GM18870 (cell line): ENCODE data around the gene ZDHHC11B.
"Not testable (repeated sequence)": the region's sequence is repeated elsewhere in the genome, so short reads cannot be mapped to it uniquely, and the experiment has no call there.

Experiments
- ATAC-seq: cut with Tn5 transposase; IDR thresholded peaks from one replicate; pipeline ENCODE4 v1.9.1; 2021; ENCODE audit warnings: moderate library complexity; ENCODE audit not compliant: unreplicated experiment

ZDHHC11B gene

DNA sequence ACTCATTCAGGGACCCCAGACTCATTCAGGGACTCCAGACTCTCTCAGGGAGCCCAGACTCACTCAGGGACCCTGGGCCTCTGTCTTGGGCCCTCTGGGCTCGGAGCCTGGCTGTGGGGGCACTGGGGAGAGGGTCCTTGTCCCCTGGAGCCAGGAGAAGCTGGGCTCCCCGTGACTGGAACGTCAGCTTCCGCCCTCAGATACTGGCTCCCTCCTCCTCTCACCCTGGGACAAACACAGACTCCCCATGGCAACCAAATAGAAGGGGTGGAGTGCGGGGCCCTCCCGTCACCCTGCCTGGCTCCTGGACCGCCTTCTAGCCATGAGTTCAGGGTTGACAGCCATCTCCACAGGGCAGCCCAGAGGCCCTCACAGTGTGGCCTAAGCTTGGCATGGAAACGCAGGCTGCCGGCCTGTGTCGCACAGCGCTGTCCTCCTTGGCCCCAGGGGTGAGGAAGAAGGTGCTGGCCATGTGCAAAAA lies 27.6 kb downstream of the ZDHHC11B start:
- ATAC-seq = no peak

DNA sequence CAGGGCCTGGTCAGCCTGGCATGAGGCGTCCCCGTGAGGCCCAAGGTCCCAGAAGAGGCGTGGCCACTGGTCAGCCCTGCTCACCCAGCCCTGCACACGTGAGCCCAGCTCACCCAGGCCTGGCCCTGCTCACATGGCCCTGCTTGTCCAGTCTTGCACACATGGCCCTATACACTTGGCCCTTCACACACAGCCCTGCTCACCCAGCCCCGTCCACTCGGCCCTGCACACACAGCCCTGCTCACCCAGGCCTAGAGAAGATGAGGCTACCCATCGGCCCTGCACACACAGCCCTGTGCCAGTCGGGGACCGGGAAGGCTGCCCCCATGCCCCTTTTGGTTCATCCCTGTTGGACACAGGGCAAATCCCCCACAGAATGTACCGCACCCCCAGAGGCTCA lies 28.4 kb downstream of the ZDHHC11B start:
- ATAC-seq = no peak

DNA sequence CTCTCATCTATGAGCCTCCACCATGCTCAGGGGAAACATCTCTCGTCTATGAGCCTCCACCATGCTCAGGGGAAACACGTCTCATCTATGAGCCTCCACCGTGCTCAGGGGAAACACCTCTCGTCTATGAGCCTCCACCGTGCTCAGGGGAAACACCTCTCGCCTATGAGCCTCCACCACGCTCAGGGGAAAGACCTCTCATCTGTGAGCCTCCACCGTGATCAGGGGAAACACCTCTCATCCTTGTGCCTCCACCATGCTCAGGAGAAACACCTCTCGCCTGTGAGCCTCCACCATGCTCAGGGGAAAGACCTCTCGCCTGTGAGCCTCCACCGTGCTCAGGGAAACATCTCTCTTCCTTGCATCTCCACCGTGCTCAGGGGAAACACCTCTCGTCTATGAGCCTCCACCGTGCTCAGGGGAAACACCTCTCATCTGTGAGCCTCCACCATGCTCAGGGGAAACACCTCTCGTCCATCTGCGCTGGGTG lies 30.3 kb downstream of the ZDHHC11B start:
- not testable (repeated sequence) for ATAC-seq

DNA sequence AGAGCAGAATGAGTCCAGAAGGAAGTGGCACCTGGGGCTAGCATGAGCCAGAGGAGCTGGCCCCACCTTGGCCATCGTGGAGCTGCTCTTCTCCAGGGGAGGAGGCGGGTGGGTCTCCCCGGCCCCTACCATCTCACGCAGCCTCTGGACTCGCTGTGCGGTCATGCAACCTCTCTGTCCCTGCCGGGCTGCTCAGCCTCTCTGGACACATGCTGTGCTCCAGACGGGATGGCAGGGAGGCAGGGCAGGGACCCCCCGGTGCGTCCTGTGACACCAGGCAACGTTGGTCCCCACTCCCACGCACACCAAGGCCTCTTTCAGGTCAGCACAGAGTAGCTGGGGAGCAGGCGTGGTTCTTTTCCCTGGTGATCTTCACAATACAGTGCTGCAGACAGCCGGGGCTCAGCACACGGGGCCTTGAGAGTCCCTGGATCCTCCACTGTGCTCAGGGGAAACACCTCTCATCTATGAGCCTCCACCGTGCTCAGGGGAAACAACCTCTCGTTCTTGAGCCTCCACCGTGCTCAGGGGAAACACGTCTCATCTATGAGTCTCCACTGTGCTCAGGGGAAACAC lies 30.9 kb downstream of the ZDHHC11B start:
- not testable (repeated sequence) for ATAC-seq

DNA sequence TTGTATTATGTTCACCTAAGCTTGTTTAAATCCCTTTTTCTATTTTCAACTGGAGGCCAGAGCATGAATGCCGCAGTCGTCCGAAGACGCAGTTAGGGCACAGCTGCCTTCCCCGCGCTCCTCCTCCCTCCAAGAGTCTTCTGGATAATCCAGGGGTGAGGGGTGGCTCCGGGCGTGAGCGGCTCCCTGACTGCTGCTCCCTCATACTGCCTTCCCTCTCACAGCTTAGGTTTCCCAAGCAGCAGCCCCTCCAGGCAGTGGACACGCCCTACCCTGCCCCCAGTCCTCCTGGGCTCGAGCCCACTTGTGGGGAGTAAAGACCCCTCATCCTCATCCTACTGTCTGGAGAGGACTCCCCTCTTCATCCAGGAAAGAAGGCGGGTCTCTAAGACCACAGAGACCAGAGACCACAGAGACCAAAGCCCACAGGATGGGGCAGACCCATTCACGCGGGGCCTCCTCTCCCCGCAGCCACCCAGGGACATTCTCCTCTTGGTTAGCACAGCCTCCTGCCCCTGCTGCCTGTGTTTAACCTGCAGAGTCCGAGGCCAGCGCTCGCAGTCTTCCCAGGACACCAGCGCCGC lies 31.9 kb downstream of the ZDHHC11B start:
- not testable (repeated sequence) for ATAC-seq

DNA sequence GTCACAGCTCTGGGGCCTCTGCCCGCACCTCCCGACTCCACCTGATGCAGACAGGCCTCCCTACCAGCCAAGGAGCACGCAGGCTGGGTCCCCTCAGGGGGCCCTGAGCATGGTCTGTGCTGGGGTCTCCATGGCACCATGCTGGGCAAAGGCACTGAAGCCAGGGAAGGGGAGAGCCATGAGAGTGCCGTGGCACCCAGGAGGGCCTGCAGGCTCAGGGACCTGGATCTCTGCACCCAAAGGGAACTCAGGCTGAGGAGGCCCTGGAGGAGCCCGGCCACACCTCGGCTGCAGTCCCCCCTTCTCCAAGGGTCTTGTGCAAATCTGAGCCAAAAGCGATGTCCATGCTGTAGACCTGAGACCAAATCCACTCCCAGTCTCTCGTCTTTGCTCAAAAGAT lies 32.5 kb downstream of the ZDHHC11B start:
- not testable (repeated sequence) for ATAC-seq

DNA sequence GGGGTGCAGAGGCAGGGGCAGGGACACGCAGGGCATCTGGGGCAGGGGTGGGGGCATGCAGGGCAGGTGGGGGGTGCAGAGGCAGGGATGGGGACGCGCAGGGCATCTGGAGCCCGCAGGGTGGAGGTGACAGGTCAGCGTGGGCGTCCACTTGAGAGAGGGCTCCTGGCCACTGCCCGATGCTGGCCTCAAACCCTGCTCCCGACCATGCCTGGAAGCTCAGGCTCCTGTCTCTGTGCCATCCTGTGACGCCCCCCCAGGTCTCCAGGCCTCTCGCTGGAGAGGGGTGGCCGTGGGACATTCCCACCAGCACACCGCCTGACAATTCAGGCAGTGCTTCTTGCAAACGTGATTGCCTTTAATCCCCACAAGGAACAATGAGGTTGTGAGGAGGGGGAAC lies 33.0 kb downstream of the ZDHHC11B start:
- no peak for ATAC-seq

DNA sequence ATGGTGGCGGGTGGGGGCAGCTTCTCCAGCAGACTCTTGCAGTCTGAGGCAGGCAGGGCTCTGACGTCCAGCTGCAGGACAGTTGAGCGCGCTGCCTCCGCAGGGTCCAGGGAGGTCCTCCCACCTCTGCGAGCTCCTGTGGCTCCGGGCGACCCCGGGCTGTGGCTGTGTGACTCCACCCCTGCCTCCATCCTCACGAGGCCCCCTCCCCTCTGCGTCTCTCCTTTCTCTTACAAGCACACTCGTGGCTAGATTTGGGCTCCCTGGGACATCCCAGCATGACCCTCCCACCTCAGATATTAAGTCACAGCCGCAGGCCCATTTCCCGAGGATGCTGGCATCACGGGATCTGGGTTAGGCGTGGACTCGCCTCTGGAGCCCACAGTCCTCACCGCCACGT lies 34.3 kb downstream of the ZDHHC11B start:
- ATAC-seq = not testable (repeated sequence)

DNA sequence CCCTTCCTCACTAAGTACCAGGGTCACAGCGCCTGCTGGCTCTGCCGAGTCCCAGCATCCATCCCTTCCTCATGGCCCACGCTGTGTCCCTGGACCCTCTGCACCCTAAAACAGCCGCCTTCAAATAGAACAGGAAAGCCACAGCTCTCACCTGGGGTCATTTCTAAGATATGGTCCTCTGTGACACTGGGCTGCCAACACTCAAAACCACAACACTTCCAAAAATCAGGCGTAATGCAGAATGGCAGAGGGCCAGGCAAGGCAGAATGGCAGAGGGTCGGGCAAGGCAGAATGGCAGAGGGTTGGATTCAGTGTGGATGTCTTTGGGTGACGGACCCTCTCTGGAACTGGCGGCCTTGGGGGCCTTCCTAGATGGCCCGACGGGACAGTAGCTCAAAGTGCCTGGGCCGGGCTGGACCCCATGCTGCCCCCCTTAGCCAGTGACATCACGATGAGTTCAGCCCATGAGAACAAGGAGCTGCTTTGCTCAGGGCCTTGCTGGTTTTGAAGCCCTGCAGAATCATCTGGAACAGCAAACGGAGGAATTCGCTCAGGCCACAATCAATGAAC lies 35.3 kb downstream of the ZDHHC11B start:
- no peak for ATAC-seq

DNA sequence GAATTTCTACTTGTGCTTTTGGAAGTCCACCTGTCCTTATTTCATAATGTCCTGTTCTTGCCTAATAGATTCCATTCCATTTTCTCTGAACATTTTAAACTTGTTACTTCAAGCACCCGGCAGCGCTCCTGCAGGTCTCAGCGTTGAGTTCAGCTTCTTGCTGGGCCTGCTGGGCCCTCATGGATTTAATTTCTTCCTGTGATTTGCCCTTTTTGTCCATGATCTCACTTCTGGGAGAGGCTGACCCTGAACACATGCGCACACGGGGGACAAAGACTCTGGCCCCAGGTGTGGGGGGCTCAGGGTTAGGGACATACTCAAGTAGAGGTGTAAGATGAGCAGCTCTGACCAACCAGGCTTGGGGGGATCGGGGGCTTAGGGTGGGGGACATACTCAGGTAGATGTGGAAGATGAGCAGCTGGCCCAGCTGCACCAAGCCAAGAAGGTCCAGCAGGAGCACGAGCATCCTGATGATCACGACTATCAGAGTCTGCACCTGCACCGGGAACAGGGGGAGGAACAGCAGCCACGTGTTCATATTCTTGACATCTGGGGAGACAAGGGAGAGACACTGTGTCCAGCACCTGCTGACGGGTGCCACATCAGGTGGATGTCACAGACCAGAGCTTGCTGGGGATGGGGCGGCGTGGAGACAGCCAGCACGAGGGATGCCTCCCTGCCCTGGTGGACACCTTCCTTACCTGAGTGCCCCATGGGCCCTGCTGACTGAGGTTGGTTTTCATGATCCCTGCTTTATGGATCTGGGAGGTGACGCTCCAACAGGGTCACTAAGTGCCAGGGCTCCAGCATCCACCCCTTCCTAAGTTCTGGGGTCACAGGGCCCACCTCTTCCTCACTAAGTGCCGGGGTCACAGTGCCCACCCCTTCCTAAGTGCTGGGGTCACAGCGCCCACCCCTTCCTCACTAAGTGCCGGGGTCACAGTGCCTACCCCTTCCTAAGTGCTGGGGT lies 36.2 kb downstream of the ZDHHC11B start:
- not testable (repeated sequence) for ATAC-seq

DNA sequence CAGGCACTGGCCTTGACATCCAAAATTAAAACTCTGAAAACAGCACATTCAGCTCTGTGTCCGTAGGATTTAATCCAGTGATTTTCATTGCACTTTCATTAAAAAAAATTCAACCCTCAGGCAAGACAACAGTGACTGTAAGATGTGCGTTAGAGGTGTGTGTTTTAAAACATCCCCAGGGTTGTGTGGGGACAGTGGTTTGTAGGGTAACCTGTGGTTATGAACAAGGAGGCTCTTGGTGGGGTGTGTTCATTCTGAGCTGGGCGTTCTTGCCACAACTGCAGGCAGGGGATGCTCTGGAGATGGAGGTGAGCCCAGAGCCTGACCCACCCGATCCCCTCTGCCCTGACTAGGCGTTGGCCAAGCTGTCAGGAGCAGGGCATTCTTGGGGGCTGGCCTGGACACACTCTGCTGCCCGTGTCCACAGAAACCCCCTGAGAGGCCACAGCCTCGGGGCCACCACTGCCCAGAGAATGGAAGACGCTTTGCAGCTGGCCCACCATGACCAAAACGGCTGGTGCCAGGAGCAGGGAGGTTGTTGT lies 37.2 kb downstream of the ZDHHC11B start:
- ATAC-seq = not testable (repeated sequence)

DNA sequence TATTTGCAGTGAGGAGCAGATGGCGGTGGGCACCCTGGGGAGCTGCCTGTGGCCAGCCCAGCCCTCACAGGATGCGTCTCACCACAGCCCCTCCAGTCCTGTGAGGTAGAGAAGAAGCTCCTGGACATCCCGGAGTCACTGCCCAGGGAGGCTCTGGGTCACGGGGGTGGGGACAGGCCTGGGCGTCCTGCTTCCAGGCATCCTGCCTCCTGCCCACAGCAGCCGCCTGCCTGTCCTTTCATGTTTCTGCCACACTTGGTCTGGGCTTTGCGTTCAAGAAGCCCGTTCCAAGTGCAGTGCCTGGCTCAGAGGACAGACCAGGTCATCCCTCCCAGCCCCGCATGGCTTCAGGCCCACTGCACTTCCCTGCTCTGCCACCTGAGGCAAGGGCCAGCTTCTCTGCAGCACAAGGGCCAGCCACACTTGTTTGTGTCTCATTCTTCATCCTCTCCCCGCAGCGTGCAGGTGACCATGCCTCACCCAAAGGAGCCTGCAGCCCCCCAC lies 38.2 kb downstream of the ZDHHC11B start:
- no peak for ATAC-seq

DNA sequence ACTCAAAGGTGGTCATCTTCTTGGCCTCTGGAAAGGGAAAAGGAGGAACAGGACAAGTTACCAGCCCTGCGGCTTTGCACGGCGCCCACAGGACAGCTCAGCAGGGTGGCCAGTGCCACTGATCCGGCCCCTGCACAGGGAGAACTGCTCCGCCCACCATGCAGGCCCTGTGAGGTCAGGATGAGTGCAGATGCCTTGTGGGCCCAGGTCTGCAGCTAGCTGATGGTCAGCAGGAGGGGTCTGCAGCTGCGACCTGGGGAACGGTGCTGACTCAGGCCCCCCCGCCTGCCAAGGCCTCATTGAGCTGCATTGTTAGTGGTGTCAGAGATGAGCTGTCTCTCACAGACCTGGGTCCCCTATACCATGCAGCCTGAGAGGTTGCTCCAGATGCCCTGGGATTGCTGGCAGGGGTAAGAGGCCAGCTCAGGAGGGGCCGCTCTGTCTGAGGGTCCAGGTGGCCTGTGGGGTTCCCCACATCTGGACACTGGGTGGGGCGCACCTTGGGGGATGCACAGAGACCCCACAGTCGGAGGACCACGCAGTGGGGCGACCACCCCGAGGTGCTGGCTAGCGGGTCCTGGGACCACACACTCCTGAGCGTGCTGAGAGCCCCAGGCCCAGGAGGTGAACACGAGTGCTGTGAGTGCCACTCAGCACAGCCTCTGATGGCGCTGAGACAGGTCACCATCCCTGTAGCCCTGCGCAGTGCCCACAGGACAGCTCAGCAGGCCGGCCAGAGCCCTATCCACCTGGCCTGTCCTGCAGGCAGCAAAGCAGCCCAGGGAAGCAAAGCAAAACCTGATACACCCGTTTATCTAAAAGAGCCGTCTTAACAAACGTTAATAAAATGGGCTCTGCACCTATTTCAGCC lies 39.0 kb downstream of the ZDHHC11B start:
- not testable (repeated sequence) for ATAC-seq

DNA sequence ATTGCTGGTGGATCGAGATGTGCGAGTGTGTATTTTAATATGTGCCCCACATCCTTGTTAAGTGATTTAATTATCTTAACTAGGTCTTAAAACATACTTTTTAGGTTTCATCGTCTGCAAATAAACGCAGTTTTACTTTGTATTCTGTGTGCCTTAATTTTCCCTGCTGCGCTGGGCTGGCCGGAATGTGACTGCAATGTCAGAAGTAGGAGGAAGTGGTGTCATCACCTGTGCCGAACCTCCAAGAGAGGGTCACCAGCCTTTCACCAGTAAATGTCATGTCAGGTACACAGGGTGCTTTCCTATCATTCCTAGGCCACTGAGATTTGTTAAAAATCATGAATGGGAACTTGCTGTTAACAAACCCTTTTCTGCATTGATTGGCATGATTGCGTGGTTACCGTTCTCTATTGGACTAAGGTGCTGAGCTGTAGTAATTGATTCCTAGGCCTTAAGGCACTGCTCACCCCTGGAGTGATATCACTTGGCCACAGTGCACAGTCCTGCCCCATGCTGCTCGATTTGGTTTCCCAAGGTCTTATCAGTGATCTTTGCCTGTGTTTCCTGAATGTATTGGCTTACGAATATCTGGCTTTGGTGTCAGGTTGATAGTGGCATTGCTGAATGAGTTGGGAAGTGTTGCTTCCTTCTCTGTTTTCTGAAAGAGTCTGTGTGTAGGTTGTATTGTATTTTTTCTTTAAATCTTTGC lies 40.7 kb downstream of the ZDHHC11B start:
- not testable (repeated sequence) for ATAC-seq

DNA sequence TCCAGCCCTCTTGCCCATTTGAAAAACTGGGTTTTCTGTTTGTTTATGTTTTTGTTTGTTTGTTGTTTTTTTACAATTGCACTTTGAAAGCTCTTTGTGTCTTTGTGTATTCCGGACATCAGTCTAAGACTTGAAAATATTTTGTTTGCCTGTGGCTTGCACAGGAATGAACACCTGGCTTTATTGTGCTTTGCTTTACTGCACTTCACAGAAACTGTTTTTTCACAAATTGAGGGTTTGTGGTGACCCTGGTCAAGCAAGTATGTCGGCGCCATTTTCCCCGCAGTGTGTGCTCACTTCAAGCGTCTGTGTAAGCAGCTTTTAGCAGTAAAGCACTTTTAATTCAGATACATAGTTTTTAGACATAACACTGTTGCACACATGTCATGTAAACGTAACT lies 42.3 kb downstream of the ZDHHC11B start:
- ATAC-seq = not testable (repeated sequence)

DNA sequence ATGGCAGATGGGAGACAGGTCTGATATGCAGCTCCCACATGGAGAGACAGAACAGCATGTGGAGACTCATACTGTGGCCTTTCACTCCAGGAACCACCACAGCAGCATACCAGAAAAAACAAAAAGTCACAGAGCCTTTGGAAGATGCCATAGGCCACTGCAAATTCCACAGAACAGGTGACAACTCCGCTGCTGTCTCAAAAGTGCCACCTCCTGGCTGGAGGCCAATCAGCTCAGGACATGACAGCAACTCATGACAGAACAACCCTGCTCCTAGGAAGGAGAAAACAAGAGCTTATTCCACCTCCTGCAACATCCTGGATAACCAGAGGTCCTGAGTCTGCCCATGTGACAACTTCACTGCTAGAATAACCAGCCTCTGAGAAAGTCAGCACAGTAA lies 50.4 kb downstream of the ZDHHC11B start:
- not testable (repeated sequence) for ATAC-seq

DNA sequence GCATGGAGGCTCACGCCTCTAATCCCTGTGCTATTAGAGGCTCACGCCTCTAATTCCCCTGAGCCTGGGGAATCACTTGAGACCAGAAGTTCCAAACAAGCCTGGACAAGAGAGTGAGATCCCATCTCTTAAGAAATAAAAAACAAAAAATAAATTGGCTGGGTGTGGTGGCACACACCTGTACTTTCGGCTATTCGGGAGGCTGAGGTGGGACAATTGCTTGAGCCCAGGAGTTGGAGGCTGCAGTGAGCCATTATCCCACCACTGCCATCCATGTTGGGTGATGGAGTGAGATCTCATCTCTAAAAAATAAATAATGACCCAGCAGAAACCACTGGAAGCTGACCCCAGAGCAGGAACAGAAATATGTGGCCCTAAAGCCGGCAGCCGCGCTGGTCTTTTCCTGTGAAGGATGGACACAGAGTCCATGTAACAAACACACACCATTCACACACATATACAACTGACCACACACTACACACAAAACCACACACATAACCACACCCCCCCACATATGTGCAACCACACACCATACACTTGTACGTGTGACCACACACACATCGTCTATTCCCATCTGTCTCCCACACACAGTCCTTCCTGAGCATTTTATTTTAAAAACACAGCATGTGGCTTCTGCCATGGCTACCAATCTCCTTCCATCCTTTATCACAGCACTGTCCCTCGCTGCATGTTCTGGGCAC lies 51.6 kb downstream of the ZDHHC11B start:
- not testable (repeated sequence) for ATAC-seq

DNA sequence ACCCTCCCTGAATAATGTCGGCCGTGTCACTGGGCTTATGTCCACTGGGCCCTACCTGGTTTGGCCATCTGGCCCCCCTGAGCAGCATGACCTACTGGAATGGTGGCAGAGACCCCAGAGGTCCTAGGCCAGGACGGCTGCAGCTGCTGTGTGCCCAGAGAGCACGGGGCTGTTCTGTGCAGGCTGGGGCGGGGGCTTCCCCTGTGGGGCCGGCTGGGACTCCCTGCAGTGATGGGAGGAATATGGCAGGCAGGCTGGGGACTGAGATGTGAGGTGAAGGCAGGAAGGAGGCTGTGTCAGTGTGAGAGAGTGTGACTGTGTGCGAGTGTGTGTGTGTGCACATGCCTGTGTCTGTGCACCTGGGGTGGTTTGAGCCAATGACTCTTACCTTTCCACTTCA lies 55.3 kb downstream of the ZDHHC11B start:
- not testable (repeated sequence) for ATAC-seq
